NAMALWA (cell line): Measurements from ENCODE around the gene SRC.
"Not testable (repeated sequence)": the region's sequence is repeated elsewhere in the genome, so short reads cannot be mapped to it uniquely, and the experiment has no call there.

Experiments used
- DNase-seq: peaks from one replicate; pipeline ENCODE4 v3.0.0-alpha.2; 2015; ENCODE audit warnings: low spot score

The SRC gene

DNA sequence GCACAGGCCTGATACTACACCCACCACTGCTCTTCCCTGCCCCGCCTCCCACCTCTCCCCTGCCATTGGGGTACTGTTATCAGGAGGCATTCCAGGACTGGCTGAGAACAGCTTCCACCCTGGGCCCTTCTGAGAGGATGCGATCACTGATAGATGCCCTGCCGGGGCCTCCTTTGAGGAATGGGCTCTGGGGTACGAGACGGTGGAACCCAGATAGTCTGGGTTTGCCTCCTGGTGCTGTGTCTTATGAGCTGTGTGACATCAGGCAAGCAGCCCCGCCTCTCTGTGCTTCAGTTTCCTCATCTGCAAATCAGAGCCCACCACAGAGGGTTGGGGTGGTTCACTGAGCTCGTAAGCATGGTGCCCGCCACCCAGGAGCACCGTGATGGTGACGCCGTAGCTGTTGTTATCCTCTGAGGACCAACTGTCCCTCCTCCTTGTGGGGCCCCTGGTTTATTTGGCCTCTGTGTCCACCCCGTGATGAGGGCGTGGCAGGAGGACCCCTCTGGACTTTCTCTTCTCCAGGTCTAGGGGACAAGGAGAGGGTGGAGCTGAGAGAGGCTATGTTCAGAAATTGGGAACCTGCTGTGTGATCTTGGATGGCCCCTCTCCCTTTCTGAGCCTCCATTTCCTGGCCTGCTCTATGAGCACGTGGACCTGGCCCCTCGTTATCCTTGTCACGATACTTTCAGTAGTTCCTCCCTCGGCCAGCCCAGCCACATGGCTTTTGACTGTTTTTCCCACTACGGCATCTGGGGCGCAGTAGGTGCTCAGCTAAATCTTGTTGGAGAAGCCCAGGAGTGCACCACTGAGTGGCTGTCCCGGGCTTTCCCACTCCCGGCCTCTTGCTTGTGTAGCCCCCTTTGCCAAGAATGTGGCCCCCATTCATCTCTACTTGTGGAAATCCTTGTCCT, 18.3 kb downstream of the SRC start:
- no peak for DNase-seq

GRCh38 chr20:37364927-37365272, 19.0 kb downstream of the SRC start:
- DNase-seq = no peak

DNA sequence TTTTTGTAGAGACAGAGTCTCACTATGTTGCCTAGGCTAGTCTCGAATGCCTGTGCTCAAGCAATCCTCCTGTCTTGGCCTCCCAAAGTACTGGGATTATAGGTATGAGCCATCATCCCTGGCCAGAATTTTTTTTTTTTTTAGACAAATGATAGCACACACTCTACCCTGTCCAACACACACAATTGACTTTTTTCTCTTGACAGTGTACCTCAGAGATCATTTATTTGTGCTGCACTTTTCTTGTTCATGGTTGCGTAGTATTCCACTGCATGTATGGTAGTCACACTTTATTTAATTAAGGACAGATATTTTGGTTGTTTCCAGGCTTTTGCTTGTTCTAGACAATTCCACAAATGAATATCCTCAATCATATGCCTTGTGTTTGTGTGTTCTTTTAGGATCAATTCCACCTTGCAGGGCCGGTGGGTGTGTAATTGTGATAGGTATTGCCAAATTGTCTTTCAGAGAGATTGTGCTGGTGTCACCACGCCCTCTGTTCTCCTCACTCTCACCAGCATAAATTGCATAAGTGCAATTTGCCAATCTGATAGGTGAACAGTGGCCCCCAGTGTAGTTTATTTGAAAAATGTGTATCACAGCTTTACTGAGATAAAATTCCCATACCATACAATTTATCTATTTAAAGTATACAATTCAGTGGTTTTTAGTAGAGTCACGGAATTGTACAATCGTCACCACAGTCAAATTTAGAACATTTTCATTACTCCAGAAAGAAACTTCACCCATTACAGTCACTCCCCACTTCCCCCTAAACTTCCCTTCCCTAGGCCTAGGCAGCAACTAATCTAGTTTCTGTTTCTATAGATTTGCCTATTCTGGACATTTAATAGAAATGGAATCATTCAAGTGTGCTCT, 20.1 kb downstream of the SRC start:
- peak; percentile 64 for DNase-seq

- peak; percentile 27 for DNase-seq
These were observed 20.8 kb downstream of the SRC start for GRCh38 chr20:37366743-37367142.

DNA sequence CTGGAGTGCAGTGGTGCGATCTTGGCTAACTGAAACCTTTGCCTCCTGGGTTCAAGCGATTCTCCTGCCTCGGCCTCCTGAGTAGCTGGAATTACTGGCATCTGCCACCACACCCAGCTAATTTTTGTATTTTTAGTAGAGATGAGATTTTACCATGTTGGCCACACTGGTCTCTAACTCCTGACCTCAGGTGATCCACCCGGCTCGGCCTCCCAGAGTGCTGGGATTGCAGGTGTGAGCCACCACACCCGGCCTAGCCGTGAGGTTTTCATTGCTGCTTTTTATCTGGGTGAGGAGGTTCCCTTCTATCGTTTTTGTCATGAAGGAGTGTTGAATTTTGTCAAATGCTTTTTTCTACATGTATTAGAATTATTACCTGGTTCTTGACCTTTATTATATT, 23.9 kb downstream of the SRC start:
- no peak for DNase-seq

GRCh38 chr20:37371845-37372244, 25.9 kb downstream of the SRC start:
- not testable (repeated sequence) for DNase-seq

GRCh38 chr20:37372441-37372840, 26.5 kb downstream of the SRC start:
- no peak for DNase-seq

GRCh38 chr20:37373020-37373598, 27.2 kb downstream of the SRC start:
- no peak for DNase-seq

GRCh38 chr20:37375227-37375626, 29.3 kb downstream of the SRC start:
- DNase-seq = peak; percentile 23

GRCh38 chr20:37376324-37376723, 30.4 kb downstream of the SRC start:
- DNase-seq = no peak

DNA sequence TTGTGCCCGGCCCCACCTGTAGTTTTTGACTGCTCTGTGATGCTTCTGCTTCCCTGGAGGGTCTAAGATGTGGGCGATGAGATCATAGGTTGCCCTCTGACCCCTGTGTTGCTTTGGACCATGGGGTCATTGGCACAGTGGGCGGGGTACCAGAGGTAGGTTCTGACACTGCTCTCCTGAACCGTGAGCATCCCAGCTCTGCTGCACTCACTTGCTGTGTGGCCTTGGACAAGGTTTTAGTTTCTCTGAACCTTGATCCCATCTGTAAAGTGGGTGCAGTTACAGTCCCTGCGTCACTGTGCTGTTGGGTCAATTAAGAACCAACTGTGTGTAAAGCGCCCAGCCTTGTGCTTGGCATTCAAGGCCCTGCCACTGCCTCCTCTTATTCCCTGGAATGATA, 30.9 kb downstream of the SRC start:
- no peak for DNase-seq

DNA sequence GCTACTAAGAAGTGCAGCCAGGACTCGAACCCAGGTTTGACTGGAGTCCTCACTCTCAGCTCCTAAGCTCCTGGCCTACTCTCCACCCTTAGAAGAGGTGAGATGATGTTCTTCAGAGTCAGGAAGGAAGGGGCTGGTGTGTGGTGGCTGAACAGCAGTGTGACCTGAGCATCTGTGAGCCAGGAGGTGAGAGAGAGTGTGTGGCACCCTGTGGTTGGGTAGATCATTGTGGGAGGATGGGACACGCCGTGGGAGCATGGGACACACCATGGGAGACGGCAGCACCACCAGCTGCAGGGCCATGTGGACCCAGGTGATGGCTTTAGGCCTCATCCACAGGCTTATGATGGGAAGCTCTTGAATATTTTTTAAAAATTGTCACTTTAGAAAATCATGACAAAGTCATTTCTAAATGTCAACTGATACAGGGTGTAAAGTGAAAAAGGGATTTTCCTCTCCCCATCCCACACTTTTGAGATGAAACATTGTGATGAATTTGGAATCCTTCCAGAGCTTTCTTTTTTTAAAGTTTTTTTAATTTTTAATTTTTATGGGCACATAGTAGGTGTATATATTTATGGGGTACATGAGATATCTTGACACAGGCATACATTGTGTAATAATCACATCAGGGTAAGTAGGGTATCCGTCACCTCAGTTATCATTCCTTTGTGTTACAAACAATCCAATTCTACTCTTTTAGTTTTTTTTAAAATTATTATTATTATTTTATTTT, 31.6 kb downstream of the SRC start:
- DNase-seq = no peak

DNA sequence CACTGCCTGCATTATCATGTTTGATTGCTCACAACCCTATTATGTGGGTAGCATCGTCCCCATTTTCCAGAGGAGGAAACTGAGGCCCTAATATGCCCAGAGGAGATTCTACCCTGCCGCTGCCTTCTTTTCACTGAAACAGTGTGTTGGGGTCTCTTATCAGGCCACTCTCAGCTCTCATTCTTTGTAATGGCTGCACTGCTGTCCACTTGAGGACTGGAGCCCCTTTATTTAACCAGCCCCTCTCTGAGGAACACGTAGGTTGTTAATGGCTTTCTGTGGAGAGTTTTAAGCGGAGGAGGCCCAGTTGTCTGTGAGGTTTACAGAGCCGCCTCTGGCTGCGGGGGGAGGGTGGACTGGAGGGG, 32.5 kb downstream of the SRC start:
- no peak for DNase-seq

- no peak for DNase-seq
These were observed 33.1 kb downstream of the SRC start for GRCh38 chr20:37378785-37379598.

- peak; percentile 34 for DNase-seq
These were observed 34.3 kb downstream of the SRC start for GRCh38 chr20:37379967-37380828.

GRCh38 chr20:37380864-37381579, 35.1 kb downstream of the SRC start:
- DNase-seq = no peak

DNA sequence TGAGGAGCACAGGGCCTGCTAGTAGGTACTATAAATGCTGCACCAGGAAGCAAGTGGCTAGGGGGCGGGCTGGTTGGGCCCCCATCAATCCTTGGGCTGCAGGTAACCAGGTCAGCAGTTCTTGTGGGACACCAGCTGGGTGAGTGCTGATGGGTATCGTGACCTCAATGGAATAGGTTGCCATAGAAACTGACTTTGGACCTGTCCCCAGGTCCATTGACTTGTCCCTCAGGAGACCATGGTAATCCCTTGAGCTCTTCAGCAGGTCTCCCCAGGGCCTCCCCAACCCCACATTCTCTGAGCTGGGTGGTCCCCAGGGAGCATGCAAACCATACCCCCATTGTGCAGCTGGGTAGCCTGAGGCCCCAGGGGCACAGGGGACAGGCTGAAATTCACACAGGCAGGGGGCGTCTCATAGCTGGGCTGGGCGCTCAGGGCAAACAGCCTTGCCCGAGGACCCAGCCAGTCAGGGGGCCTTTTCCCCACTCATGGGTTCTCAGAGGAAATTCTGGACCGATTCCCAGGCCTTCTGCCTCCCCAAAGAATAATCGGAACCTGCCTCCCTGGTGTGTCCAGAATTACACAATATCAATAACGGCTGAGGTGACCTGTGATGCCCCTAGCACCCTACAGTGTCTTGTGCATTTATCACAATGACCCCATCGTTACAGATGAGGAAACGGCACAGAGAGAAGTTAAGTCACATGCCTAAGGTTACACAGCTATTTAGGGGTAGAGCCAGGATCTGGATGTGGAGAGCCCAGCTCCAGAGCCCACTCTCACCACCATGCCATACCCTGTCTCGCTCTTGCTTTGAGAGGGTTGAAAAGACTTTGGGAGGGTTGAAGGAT, 35.9 kb downstream of the SRC start:
- peak; percentile 74 for DNase-seq

GRCh38 chr20:37382482-37383120, 36.7 kb downstream of the SRC start:
- no peak for DNase-seq
